Left lung (tissue), 10 donors: ENCODE measurements around the gene KPNA5. TPM values are rescaled to one million over a fixed set of nuclear protein-coding genes. Genes with fewer than 3 reads are reported as not detected.
"Not testable (repeated sequence)": the region's sequence is repeated elsewhere in the genome, so short reads cannot be mapped to it uniquely, and the experiment has no call there.

ENCODE experiments used
- ATAC-seq: fragments of 200-7000 bp; cut with Tn5 transposase; one replicate; pipeline ENCODE4 v1.9.1; 2020; ENCODE audit warnings: moderate library complexity
- DNase-seq, 4 donors: peaks; one replicate each; pipeline ENCODE4 v3.0.0-alpha.2; 2013 to 2020
- H3K27ac ChIP-seq, 2 donors: fragments of 200-600 bp; sonication (generic) in 1 of 2; one replicate each; pipeline versions ENCODE4 v1.5.0 to v1.8.0; 2020 to 2021
- H3K27me3 ChIP-seq, 2 donors: fragments of 200-600 bp; sonication (generic) in 1 of 2; one replicate each; pipeline versions ENCODE4 v1.5.0 to v1.8.0; 2020 to 2021
- H3K36me3 ChIP-seq, 2 donors: fragments of 200-600 bp; sonication (generic) in 1 of 2; one replicate each; pipeline versions ENCODE4 v1.5.0 to v1.8.0; 2020 to 2021
- H3K4me1 ChIP-seq, 2 donors: fragments of 200-600 bp; one replicate each; pipeline ENCODE4 v1.8.0; 2021
- H3K4me3 ChIP-seq, 2 donors: fragments of 200-600 bp; sonication (generic) in 1 of 2; one replicate each; pipeline versions ENCODE4 v1.5.0 to v1.8.0; 2020 to 2021; ENCODE audit warnings: mild to moderate bottlenecking in 1 of 2
- H3K9me3 ChIP-seq, 2 donors: fragments of 200-600 bp; sonication (generic) in 1 of 2; one replicate each; pipeline versions ENCODE4 v1.5.0 to v1.8.0; 2020 to 2021
- CTCF ChIP-seq, 2 donors: fragments of 200-600 bp; sonication (generic) in 1 of 2; IDR thresholded peaks; one replicate each; pipeline versions ENCODE4 v1.5.0 to v1.8.0; 2021; ENCODE audit warnings: antibody characterized with exemption in 2 of 2
- intact Hi-C, 2 donors: fragments of 100-400 bp; cut with DNase I; formaldehyde crosslinking; loops; one replicate each; pipeline versions ENCODE4 v1.11.2 to v1.14.2; 2022
- polyA plus RNA-seq, 6 donors: library from polyadenylated mRNA; unstranded; fragments of 120-200 nt; gene quantifications; one replicate each; pipeline ENCODE4 v1.2.1, GENCODE V29; 2013; ENCODE audit not compliant: insufficient read length in 6 of 6
- total RNA-seq, 2 donors: library from RNA; stranded (reverse); fragmentation: NEBNext Ultra II Directional; extraction: Animal tissue kit (Norgen Biotek cat#: 25700); gene quantifications; one replicate each; pipeline ENCODE4 v1.2.1, GENCODE V29; 2021
- donor health status: DM: no; HTN: yes; CAD: no.
- donor health status: DM: no; HTN: no; CAD: no.

Gene KPNA5
- total and polyA plus RNA-seq, 8 donors = 10.2 to 31.1 (median 26.2) TPM

- intact Hi-C loops = no loop called here
- H3K9me3 ChIP-seq = no peaks in the 10 kb centered on the region
- ATAC-seq = no peak
- H3K4me1 ChIP-seq = peaks cover 0 to 8% of the 10 kb centered on the region in 2 donors
- TF ChIP-seq CTCF (IDR thresholded peaks at IDR 0.05) = no peak
- no peak for DNase-seq
- peaks cover 0 to 17% of the 10 kb centered on the region in 2 donors for H3K36me3 ChIP-seq
- H3K4me3 ChIP-seq = no peak overlapping the region
- H3K27me3 ChIP-seq = no peaks in the 10 kb centered on the region
- no peak overlapping the region for H3K27ac ChIP-seq
Observed at GRCh38 chr6:116695401-116695800, 14.4 kb downstream of the KPNA5 start.

GRCh38 chr6:116697480-116697879 is 16.5 kb downstream of the KPNA5 start:
- ATAC-seq = no peak
- no peak overlapping the region for H3K27ac ChIP-seq
- H3K9me3 ChIP-seq = no peaks in the 10 kb centered on the region
- no peak overlapping the region for H3K4me3 ChIP-seq
- TF ChIP-seq CTCF (IDR thresholded peaks at IDR 0.05) = no peak
- peaks cover 0 to 18% of the 10 kb centered on the region in 2 donors for H3K36me3 ChIP-seq
- no peaks in the 10 kb centered on the region for H3K27me3 ChIP-seq
- DNase-seq = no peak
- intact Hi-C loops = no loop called here
- peaks cover 0 to 8% of the 10 kb centered on the region in 2 donors for H3K4me1 ChIP-seq

GRCh38 chr6:116703888-116704287 is 22.9 kb downstream of the KPNA5 start:
- intact Hi-C loops, DNase-seq, H3K4me1 ChIP-seq, H3K27me3 ChIP-seq, H3K27ac ChIP-seq, H3K4me3 ChIP-seq, H3K9me3 ChIP-seq, ATAC-seq: not testable (repeated sequence)
- H3K36me3 ChIP-seq = peaks cover 4 to 57% of the 10 kb centered on the region in 2 donors

GRCh38 chr6:116705917-116706316 is 24.9 kb downstream of the KPNA5 start:
- Histone ChIP-seq H3K4me1 (no peaks in the 10 kb centered on the region), H3K27ac (no peak overlapping the region), H3K36me3 (peaks cover 4 to 54% of the 10 kb centered on the region in 2 donors), H3K4me3 (no peak overlapping the region), H3K27me3 (no peaks in the 10 kb centered on the region), H3K9me3 (no peaks in the 10 kb centered on the region)
- intact Hi-C loops = no loop called here
- DNase-seq = no peak
- TF ChIP-seq CTCF (IDR thresholded peaks at IDR 0.05) = no peak
- no peak for ATAC-seq

DNA sequence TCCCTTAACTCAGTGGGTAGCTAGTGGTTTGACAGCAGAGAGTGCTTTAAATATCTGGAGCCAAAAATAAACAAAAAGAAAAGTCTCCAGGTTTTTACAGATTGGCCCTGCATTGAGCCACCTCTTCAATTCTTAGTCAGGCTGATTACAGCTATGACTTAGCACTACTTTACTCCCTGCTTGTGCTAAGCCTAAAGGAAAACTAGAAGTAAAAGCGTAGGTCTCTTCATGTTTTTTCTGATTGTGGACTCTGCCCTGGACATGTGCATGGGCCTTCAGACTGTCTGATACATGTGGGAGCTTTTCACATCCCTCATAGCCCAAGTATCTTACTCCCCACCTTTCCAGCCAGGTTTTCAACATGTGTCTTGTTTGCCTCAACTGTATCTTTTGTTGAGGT is 33.3 kb downstream of the KPNA5 start:
- Histone ChIP-seq H3K4me1 (no peaks in the 10 kb centered on the region), H3K27me3 (no peaks in the 10 kb centered on the region), H3K27ac (no peak overlapping the region), H3K4me3 (no peak overlapping the region), H3K36me3 (peaks cover 0 to 36% of the 10 kb centered on the region in 2 donors), H3K9me3 (no peaks in the 10 kb centered on the region)
- intact Hi-C loops = no loop called here
- no peak for ATAC-seq
- TF ChIP-seq CTCF (IDR thresholded peaks at IDR 0.05) = no peak
- DNase-seq = no peak

GRCh38 chr6:116714761-116715160 is 33.8 kb downstream of the KPNA5 start:
- no peak for TF ChIP-seq CTCF (IDR thresholded peaks at IDR 0.05)
- Histone ChIP-seq H3K9me3 (no peaks in the 10 kb centered on the region), H3K36me3 (peaks cover 0 to 36% of the 10 kb centered on the region in 2 donors), H3K4me1 (no peaks in the 10 kb centered on the region), H3K27me3 (no peaks in the 10 kb centered on the region), H3K27ac (no peak overlapping the region), H3K4me3 (no peak overlapping the region)
- intact Hi-C loops = no loop called here
- DNase-seq = no peak
- ATAC-seq = no peak
